GM12801 (cell line): Measurements from ENCODE around the gene ZNF135.

Source experiments
- CTCF ChIP-seq: IDR thresholded peaks from one replicate; pipeline ENCODE4 v1.5.1; 2011; ENCODE audit warnings: control low read depth; ENCODE audit not compliant: insufficient read length; ENCODE audit errors: extremely low read depth

ZNF135 gene

GRCh38 chr19:58118979-58119733, 60.1 kb downstream of the ZNF135 start:
- no peak for TF ChIP-seq CTCF
